Activated B cell treated with CpG ODN at 0.5 μM for 24 hours (primary cell): ENCODE measurements around the gene WEE1. TPM values are rescaled to one million over a fixed set of nuclear protein-coding genes. Genes with fewer than 3 reads are reported as not detected.

Experiments used
- total RNA-seq: library from RNA; stranded (reverse); gene quantifications from 2 replicates; pipeline ENCODE4 v1.2.3, GENCODE V29; 2022

WEE1 gene
- total RNA-seq, 1 donor from 2014 or later: 33.7 TPM

Other genes starting within 250 kb of the WEE1 start
- gene IPO7, start 189.0 kb upstream of the WEE1 start, total RNA-seq: 95.7 and 96.3 TPM in 2 replicates
- gene ZNF143, start 112.7 kb upstream of the WEE1 start, total RNA-seq: 37.8 and 41.1 TPM in 2 replicates
- gene SWAP70, start 90.4 kb downstream of the WEE1 start, total RNA-seq: 277 and 288 TPM in 2 replicates